ENCODE measurements around the gene RAE1.

RAE1 gene

GRCh38 chr20:57387945-57388371 lies 36.9 kb downstream of the RAE1 start:
- H3K4me3 ChIP-seq (ENCODE audit: low read length): no peak overlapping the region
- no peaks in the 10 kb centered on the region for H3K36me3 ChIP-seq (ENCODE audit: control insufficient read depth, insufficient read depth, low read length)
- DNase-seq (ENCODE audit: low read depth, low spot score): no peak
- H3K4me1 ChIP-seq (ENCODE audit: control insufficient read depth, insufficient read depth, low read length): peaks cover 3% of the 10 kb centered on the region; the same call in 1 of the 2 replicates
- H3K27ac ChIP-seq (ENCODE audit: low read length): no peak overlapping the region
- WGBS (ENCODE audit: insufficient coverage, insufficient read length): no CpG with 5 or more reads among the region's 7 CpGs
- H3K9me3 ChIP-seq (ENCODE audit: control insufficient read depth, insufficient read depth, low read length): no peaks in the 10 kb centered on the region
- H3K27me3 ChIP-seq (ENCODE audit: control insufficient read depth, insufficient read depth, low read length): no peaks in the 10 kb centered on the region

DNA sequence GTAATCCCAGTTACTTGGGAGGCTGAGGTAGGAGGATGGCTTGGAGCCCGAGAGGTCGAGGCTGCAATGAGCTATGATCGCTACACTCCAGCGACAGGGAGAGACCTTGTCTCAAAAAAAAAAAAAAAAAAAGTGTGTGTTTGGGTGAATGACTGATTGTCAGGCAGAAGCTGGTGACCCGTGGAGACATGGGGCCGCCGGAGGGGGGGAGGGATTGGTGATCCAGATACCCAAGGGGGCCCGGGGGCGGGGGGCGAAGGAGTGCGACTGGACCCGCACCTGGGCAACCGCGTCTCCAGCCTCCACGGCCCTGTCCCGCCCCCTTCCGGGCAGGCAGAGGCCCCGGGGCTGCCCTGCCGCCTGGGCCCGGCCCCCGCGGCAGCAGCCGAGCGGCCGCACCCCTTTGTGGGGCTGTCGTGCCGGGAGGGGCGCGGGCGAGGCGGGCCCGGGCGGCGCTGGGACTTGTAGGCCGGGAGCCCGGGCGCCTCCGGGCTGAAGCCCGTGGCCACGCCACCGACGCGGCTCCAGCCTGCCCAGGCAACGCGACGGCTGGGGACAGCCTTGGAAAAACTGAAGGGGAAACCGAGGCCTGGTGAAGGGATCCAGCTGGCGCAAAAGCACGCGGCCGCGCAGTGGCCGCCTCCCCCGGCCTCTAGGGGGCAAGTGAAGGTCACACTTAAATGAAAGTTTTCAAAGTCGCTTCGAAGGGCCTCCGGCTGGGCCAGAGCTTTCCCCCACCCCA lies 38.1 kb downstream of the RAE1 start:
- Histone ChIP-seq H3K4me3 (ENCODE audit: low read length) (peak overlapping the region; percentile 20; the same call in 1 of the 2 replicates), H3K36me3 (ENCODE audit: control insufficient read depth, insufficient read depth, low read length) (peaks cover 8% of the 10 kb centered on the region), H3K9me3 (ENCODE audit: control insufficient read depth, insufficient read depth, low read length) (no peaks in the 10 kb centered on the region), H3K27me3 (ENCODE audit: control insufficient read depth, insufficient read depth, low read length) (no peaks in the 10 kb centered on the region), H3K4me1 (ENCODE audit: control insufficient read depth, insufficient read depth, low read length) (peaks cover 5% of the 10 kb centered on the region; the same call in 1 of the 2 replicates), H3K27ac (ENCODE audit: low read length) (no peak overlapping the region)
- DNase-seq (ENCODE audit: low read depth, low spot score): no peak
- WGBS (ENCODE audit: insufficient coverage, insufficient read length): no CpG with 5 or more reads among the region's 57 CpGs

GRCh38 chr20:57389695-57390603 lies 38.9 kb downstream of the RAE1 start:
- Histone ChIP-seq H3K4me1 (ENCODE audit: control insufficient read depth, insufficient read depth, low read length) (peaks cover 5% of the 10 kb centered on the region; the same call in 1 of the 2 replicates), H3K27ac (ENCODE audit: low read length) (no peak overlapping the region), H3K9me3 (ENCODE audit: control insufficient read depth, insufficient read depth, low read length) (no peaks in the 10 kb centered on the region), H3K4me3 (ENCODE audit: low read length) (peak overlapping the region; percentile 24; the same call in 1 of the 2 replicates), H3K36me3 (ENCODE audit: control insufficient read depth, insufficient read depth, low read length) (peaks cover 12% of the 10 kb centered on the region), H3K27me3 (ENCODE audit: control insufficient read depth, insufficient read depth, low read length) (no peaks in the 10 kb centered on the region)
- DNase-seq (ENCODE audit: low read depth, low spot score): no peak
- WGBS (ENCODE audit: insufficient coverage, insufficient read length): no CpG with 5 or more reads among the region's 52 CpGs

- Histone ChIP-seq H3K36me3 (ENCODE audit: control insufficient read depth, insufficient read depth, low read length) (peaks cover 13% of the 10 kb centered on the region), H3K4me1 (ENCODE audit: control insufficient read depth, insufficient read depth, low read length) (peaks cover 5% of the 10 kb centered on the region; the same call in 1 of the 2 replicates), H3K27me3 (ENCODE audit: control insufficient read depth, insufficient read depth, low read length) (no peaks in the 10 kb centered on the region), H3K4me3 (ENCODE audit: low read length) (peak within 1 kb of the TSS; percentile 61), H3K27ac (ENCODE audit: low read length) (no peak within 1 kb of the TSS), H3K9me3 (ENCODE audit: control insufficient read depth, insufficient read depth, low read length) (no peaks in the 10 kb centered on the region)
- WGBS (ENCODE audit: insufficient coverage, insufficient read length): no CpG with 5 or more reads among the region's 78 CpGs
- DNase-seq (ENCODE audit: low read depth, low spot score): no peak
These were observed 39.8 kb downstream of the RAE1 start, which contains the start of gene RBM38 for GRCh38 chr20:57390604-57391438. RBM38 (plus strand) TSS chr20:57391396; CDS start chr20:57391582, 186 bp downstream.

DNA sequence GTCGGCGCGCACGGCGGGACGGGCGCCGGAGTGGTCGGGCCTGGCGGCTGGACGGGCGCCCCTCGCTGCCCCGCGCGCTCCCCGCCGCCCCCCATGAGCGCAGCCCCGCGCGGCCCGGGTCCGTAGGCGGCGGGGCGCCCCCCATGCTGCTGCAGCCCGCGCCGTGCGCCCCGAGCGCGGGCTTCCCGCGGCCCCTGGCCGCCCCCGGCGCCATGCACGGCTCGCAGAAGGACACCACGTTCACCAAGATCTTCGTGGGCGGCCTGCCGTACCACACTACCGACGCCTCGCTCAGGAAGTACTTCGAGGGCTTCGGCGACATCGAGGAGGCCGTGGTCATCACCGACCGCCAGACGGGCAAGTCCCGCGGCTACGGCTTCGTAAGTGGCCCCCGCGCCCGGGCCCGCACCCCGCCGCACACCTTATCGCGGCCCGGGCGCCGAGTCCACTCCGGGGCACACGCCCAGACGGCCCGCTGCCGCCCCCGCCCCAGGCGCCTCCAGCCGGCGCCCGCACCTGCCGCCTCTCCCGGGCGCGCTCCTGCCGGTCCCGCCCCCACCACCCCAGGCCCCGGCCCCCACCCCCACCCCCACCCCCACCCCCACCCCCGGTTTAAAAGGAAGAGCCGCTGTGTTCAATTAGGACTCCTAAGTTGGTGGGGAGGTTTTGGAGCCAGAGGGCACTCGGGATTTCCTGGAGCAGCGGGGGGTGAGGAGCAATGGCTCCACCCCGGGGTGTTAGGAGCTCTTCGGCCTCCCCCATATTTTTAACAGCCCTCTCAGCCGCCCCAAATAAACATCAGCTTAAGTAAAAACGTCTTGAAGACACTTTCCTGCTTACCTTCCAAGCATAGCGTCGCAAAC lies 40.6 kb downstream of the RAE1 start:
- no CpG with 5 or more reads among the region's 98 CpGs for WGBS (ENCODE audit: insufficient coverage, insufficient read length)
- peak overlapping the region; percentile 61 for H3K4me3 ChIP-seq (ENCODE audit: low read length)
- H3K4me1 ChIP-seq (ENCODE audit: control insufficient read depth, insufficient read depth, low read length): peaks cover 5% of the 10 kb centered on the region; the same call in 1 of the 2 replicates
- peaks cover 20% of the 10 kb centered on the region for H3K36me3 ChIP-seq (ENCODE audit: control insufficient read depth, insufficient read depth, low read length)
- H3K27ac ChIP-seq (ENCODE audit: low read length): no peak overlapping the region
- DNase-seq (ENCODE audit: low read depth, low spot score): no peak
- H3K9me3 ChIP-seq (ENCODE audit: control insufficient read depth, insufficient read depth, low read length): no peaks in the 10 kb centered on the region
- no peaks in the 10 kb centered on the region for H3K27me3 ChIP-seq (ENCODE audit: control insufficient read depth, insufficient read depth, low read length)

DNA sequence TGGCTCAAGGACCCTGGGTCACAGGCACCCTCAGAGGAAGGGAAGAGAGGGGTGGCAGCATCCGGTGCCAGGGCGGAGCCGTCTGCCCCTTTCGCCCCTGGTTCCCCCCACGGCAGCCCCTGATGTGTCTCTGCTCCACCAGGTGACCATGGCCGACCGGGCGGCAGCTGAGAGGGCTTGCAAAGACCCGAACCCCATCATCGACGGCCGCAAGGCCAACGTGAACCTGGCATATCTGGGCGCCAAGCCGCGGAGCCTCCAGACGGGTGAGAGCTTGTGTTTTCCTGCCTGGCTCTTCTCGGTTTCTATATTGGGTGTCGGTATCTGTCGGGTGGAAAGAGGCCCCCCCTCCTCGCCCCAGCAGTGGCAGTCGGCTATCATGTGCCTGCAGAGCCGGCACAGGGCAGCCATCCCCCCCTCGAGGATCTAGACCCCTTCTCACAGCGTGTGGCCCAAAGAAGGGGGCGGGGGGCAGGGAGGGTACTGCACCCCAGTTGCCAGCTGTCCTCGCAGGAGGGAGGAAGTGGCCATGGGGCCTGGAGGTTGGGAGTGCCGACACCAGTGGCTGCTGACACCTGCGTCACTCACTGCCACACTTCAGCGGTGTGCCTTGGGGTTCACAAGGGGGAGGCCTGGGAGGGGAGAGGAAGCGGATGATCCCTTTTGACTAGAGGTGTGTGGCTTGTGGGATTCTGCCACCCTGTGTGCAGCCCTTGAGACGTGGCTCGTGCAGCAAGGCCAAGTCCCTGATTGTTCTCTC lies 41.6 kb downstream of the RAE1 start:
- no peaks in the 10 kb centered on the region for H3K27me3 ChIP-seq (ENCODE audit: control insufficient read depth, insufficient read depth, low read length)
- 0 out of 2 replicates have a peak, but pooled peaks cover 5% of the 10 kb centered on the region for H3K4me1 ChIP-seq (ENCODE audit: control insufficient read depth, insufficient read depth, low read length)
- DNase-seq (ENCODE audit: low read depth, low spot score): no peak
- no CpG with 5 or more reads among the region's 33 CpGs for WGBS (ENCODE audit: insufficient coverage, insufficient read length)
- peak overlapping the region; percentile 37; the same call in 1 of the 2 replicates for H3K4me3 ChIP-seq (ENCODE audit: low read length)
- H3K27ac ChIP-seq (ENCODE audit: low read length): no peak overlapping the region
- H3K9me3 ChIP-seq (ENCODE audit: control insufficient read depth, insufficient read depth, low read length): no peaks in the 10 kb centered on the region
- H3K36me3 ChIP-seq (ENCODE audit: control insufficient read depth, insufficient read depth, low read length): peaks cover 30% of the 10 kb centered on the region

DNA sequence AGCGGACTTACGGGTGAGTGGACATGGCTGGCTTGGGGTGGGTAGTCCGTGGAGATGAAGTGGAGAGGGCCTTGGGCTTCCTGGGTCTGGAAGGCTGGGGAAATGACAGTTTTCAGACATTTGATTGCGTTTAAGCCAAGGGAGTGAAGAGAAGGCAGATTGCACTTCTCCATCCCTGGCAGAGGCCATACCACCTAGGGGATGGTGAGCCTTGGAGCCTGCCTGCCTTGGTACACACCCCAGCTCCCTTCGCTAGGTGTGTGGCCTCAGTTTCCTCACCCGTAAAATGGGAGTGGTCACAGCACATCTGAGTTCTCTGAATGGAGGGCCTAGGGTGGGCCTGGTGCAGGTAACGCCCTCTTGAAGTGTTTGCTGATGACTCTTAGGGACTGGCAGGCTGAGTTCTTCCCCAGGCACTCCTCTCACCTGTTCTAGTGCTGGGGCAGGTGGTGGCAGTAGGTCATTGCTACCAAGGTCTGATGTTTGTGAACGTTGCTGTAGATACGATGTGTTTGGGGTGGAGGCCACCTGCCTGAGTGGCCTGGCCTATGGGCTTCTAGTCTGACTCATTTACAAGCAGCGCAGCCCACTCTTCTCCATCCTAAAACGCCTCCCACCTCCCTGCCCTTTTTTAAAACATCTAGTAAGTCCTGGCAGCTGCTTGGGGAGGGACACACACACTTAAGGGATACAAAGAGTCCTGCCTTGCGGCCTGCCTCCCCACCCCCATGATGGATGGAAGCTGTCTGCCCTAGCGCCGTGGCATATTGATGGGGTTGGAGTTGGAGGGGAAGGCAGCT lies 42.5 kb downstream of the RAE1 start:
- no peaks in the 10 kb centered on the region for H3K9me3 ChIP-seq (ENCODE audit: control insufficient read depth, insufficient read depth, low read length)
- H3K27me3 ChIP-seq (ENCODE audit: control insufficient read depth, insufficient read depth, low read length): no peaks in the 10 kb centered on the region
- peaks cover 34% of the 10 kb centered on the region for H3K36me3 ChIP-seq (ENCODE audit: control insufficient read depth, insufficient read depth, low read length)
- WGBS (ENCODE audit: insufficient coverage, insufficient read length): no CpG with 5 or more reads among the region's 14 CpGs
- H3K27ac ChIP-seq (ENCODE audit: low read length): no peak overlapping the region
- no peak overlapping the region for H3K4me3 ChIP-seq (ENCODE audit: low read length)
- no peak for DNase-seq (ENCODE audit: low read depth, low spot score)
- 0 out of 2 replicates have a peak, but pooled peaks cover 5% of the 10 kb centered on the region for H3K4me1 ChIP-seq (ENCODE audit: control insufficient read depth, insufficient read depth, low read length)

GRCh38 chr20:57394121-57395082 lies 43.3 kb downstream of the RAE1 start:
- Histone ChIP-seq H3K4me3 (ENCODE audit: low read length) (no peak overlapping the region), H3K4me1 (ENCODE audit: control insufficient read depth, insufficient read depth, low read length) (0 out of 2 replicates have a peak, but pooled peaks cover 5% of the 10 kb centered on the region)

More at GRCh38 chr20:57394121-57395082, 43.3 kb downstream of the RAE1 start:
- DNase-seq (ENCODE audit: low read depth, low spot score): no peak
- no CpG with 5 or more reads among the region's 27 CpGs for WGBS (ENCODE audit: insufficient coverage, insufficient read length)
- Histone ChIP-seq H3K27ac (ENCODE audit: low read length) (no peak overlapping the region), H3K27me3 (ENCODE audit: control insufficient read depth, insufficient read depth, low read length) (no peaks in the 10 kb centered on the region), H3K36me3 (ENCODE audit: control insufficient read depth, insufficient read depth, low read length) (peaks cover 36% of the 10 kb centered on the region), H3K9me3 (ENCODE audit: control insufficient read depth, insufficient read depth, low read length) (no peaks in the 10 kb centered on the region)

All from iPS DF 6.9 (cell line).